Gastroesophageal sphincter (tissue), 4 donors: ENCODE measurements around the gene ZNF511. TPM values are rescaled to one million over a fixed set of nuclear protein-coding genes. Genes with fewer than 3 reads are reported as not detected.

Experiments used
- ATAC-seq: fragments of 150-250 bp; one replicate; pipeline ENCODE4 v1.9.1; 2016; ENCODE audit warnings: mild to moderate bottlenecking, moderate library complexity
- H3K27ac ChIP-seq, 4 donors: fragments of 200-600 bp; sonication (generic) in 3 of 4; 1 replicate in 3 of 4; 2 replicates in 1 of 4; pipeline ENCODE4 v1.5.1; 2016 to 2019
- H3K27me3 ChIP-seq: fragments of 200-600 bp; sonication (generic); one replicate; pipeline ENCODE4 v1.5.1; 2019
- H3K36me3 ChIP-seq, 2 donors: fragments of 200-600 bp; sonication (generic); one replicate each; pipeline ENCODE4 v1.5.1; 2019; ENCODE audit warnings: control low read depth in 1 of 2
- H3K4me1 ChIP-seq, 3 donors: fragments of 200-600 bp; sonication (generic); 1 replicate in 2 of 3; 2 replicates in 1 of 3; pipeline ENCODE4 v1.5.1; 2016 to 2019; ENCODE audit warnings: control low read depth in 2 of 3
- H3K4me3 ChIP-seq, 2 donors: fragments of 200-600 bp; sonication (generic); one replicate each; pipeline ENCODE4 v1.5.1; 2019; ENCODE audit warnings: mild to moderate bottlenecking in 1 of 2, moderate library complexity in 1 of 2
- H3K9me3 ChIP-seq, 3 donors: fragments of 200-600 bp; sonication (generic); one replicate each; pipeline ENCODE4 v1.5.1; 2017 to 2019; ENCODE audit warnings: control low read depth in 2 of 3
- CTCF ChIP-seq, 4 experiments: fragments of 200-600 bp in 2 of 4; fragments of 450-650 bp in 2 of 4; sonication (generic) in 1 of 4; IDR thresholded peaks; one replicate each; pipeline ENCODE4 v1.5.1; 2017 to 2019; ENCODE audit warnings: antibody characterized with exemption in 4 of 4, mild to moderate bottlenecking in 2 of 4, moderate library complexity in 2 of 4
- EP300 ChIP-seq: sonication (generic); formaldehyde crosslinking; IDR thresholded peaks from one replicate; pipeline ENCODE4 v1.6.1; 2017; ENCODE audit warnings: antibody characterized with exemption, mild to moderate bottlenecking
- POLR2A ChIP-seq, 2 donors: fragments of 450-650 bp; IDR thresholded peaks; one replicate each; pipeline ENCODE4 v1.6.1; 2017; ENCODE audit warnings: antibody characterized with exemption in 2 of 2, mild to moderate bottlenecking in 2 of 2, moderate library complexity in 1 of 2
- POLR2AphosphoS5 ChIP-seq: sonication (generic); formaldehyde crosslinking; IDR thresholded peaks from one replicate; pipeline ENCODE4 v1.6.1; 2017; ENCODE audit warnings: antibody characterized with exemption
- WGBS, 2 donors: methylation state at CpG; one replicate each; pipeline ENCODE4 v1.1.5; 2018; ENCODE audit warnings: low coverage in 1 of 2; 5-methylcytosine and 5-hydroxymethylcytosine counted together
- total RNA-seq, 4 donors: library from RNA; depleted of rRNA; stranded (reverse); fragments of >200 nt; gene quantifications; one replicate each; pipeline ENCODE4 v1.1.0, GENCODE V29; 2016

The ZNF511 gene
- total RNA-seq, 4 donors from 2014 or later, result 15.1 to 42.2 (median 25.4) TPM

- TF ChIP-seq POLR2A (IDR thresholded peaks at IDR 0.05) (no peak), CTCF (IDR thresholded peaks at IDR 0.05) (no peak), EP300 (no peak)
- no peak overlapping the region for H3K4me3 ChIP-seq
- no peaks in the 10 kb centered on the region for H3K27me3 ChIP-seq
- H3K36me3 ChIP-seq, result peaks cover 0 to 89% of the 10 kb centered on the region in 2 donors
- ATAC-seq, result peak; percentile 11
- H3K4me1 ChIP-seq, result no peaks in the 10 kb centered on the region
- no peaks in the 10 kb centered on the region for H3K9me3 ChIP-seq
- 0 to 89% methylated on average over 1 to 7 of the region's 38 CpGs for WGBS, 2 donors
- peak overlapping the region in 1 of 4 donors; percentile 7 for H3K27ac ChIP-seq
These were observed 15.6 kb upstream of the ZNF511 start for GRCh38 chr10:133292919-133293809.

GRCh38 chr10:133293810-133294119 lies 14.9 kb upstream of the ZNF511 start:
- TF ChIP-seq CTCF (IDR thresholded peaks at IDR 0.05) (no peak), EP300 (no peak), POLR2A (IDR thresholded peaks at IDR 0.05) (no peak), POLR2AphosphoS5 (no peak)
- H3K36me3 ChIP-seq, result peaks cover 0 to 89% of the 10 kb centered on the region in 2 donors
- no peaks in the 10 kb centered on the region for H3K27me3 ChIP-seq
- no peaks in the 10 kb centered on the region for H3K9me3 ChIP-seq
- H3K4me3 ChIP-seq, result no peak overlapping the region
- peak overlapping the region in 1 of 4 donors; percentile 7 for H3K27ac ChIP-seq
- WGBS, 2 donors, result 70 to 100% methylated on average over 2 of the region's 10 CpGs
- H3K4me1 ChIP-seq, result no peaks in the 10 kb centered on the region
- ATAC-seq, result no peak

- no peak for TF ChIP-seq POLR2AphosphoS5
- TF ChIP-seq POLR2A (IDR thresholded peaks at IDR 0.05), result no peak
- TF ChIP-seq EP300, result no peak
- TF ChIP-seq CTCF (IDR thresholded peaks at IDR 0.05), result no peak
- Histone ChIP-seq H3K4me1 (no peaks in the 10 kb centered on the region), H3K27ac (no peak overlapping the region), H3K36me3 (peaks cover 0 to 89% of the 10 kb centered on the region in 2 donors), H3K27me3 (no peaks in the 10 kb centered on the region), H3K4me3 (no peak overlapping the region), H3K9me3 (no peaks in the 10 kb centered on the region)
- whole genome bisulfite sequencing, 2 donors, result 89 to 90% methylated on average over 3 to 12 of the region's 15 CpGs
- peak; percentile 46 for ATAC-seq
These were observed 14.5 kb upstream of the ZNF511 start for GRCh38 chr10:133294189-133294588.

- no peak for TF ChIP-seq CTCF (IDR thresholded peaks at IDR 0.05)
- TF ChIP-seq POLR2AphosphoS5, result no peak
- no peak for TF ChIP-seq EP300
- TF ChIP-seq POLR2A (IDR thresholded peaks at IDR 0.05), result no peak
- H3K4me3 ChIP-seq, result no peak overlapping the region
- peaks cover 0 to 89% of the 10 kb centered on the region in 2 donors for H3K36me3 ChIP-seq
- no peak for ATAC-seq
- no peaks in the 10 kb centered on the region for H3K4me1 ChIP-seq
- 86 to 96% methylated on average over 9 to 12 of the region's 42 CpGs for WGBS, 2 donors
- no peak overlapping the region for H3K27ac ChIP-seq
- H3K27me3 ChIP-seq, result no peaks in the 10 kb centered on the region
- H3K9me3 ChIP-seq, result no peaks in the 10 kb centered on the region
These were observed 13.0 kb upstream of the ZNF511 start for GRCh38 chr10:133295426-133296320.
